Measurements from ENCODE around the gene CNGB1.

Gene CNGB1

GRCh38 chr16:57959121-57959520 lies 11.8 kb downstream of the CNGB1 start:
- FAIRE-seq (no peak), DNase-seq (ENCODE audit: insufficient read length, low spot score) (no peak)
- no peak for TF ChIP-seq CTCF (IDR thresholded peaks at IDR 0.05; ENCODE audit: insufficient read depth, missing control alignments)

DNA sequence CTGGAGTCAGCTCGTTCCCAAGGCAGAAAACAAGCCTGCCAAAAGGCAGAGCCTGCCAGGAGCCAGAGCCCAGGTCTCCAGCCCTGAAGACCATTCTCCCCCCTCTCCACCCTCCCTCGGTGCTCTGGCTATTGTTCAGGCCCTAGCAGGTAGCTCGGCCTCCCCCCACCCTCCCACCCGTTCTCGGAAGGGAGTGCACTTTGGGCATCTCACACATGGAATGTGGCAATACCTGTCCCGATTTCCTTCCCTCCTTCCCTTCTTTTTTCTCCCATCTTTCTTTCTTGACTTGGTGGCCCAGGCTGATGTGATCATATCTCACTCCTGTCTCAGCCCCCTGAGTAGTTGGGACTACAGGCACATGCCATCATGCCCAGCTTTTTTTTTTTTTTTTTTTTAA lies 12.4 kb downstream of the CNGB1 start:
- TF ChIP-seq CTCF (IDR thresholded peaks at IDR 0.05; ENCODE audit: insufficient read depth, missing control alignments) = no peak
- FAIRE-seq = no peak
- DNase-seq (ENCODE audit: insufficient read length, low spot score) = no peak

- TF ChIP-seq CTCF (IDR thresholded peaks at IDR 0.05; ENCODE audit: insufficient read depth, missing control alignments) = no peak
- DNase-seq (ENCODE audit: insufficient read length, low spot score) (no peak), FAIRE-seq (no peak)
Observed at GRCh38 chr16:57957673-57958392, 13.1 kb downstream of the CNGB1 start.

- FAIRE-seq (no peak), DNase-seq (ENCODE audit: insufficient read length, low spot score) (no peak)
- TF ChIP-seq CTCF (IDR thresholded peaks at IDR 0.05; ENCODE audit: insufficient read depth, missing control alignments) = no peak
Observed at GRCh38 chr16:57956924-57957672, 13.8 kb downstream of the CNGB1 start.

- DNase-seq (ENCODE audit: insufficient read length, low spot score) (no peak), FAIRE-seq (no peak)
- TF ChIP-seq CTCF (IDR thresholded peaks at IDR 0.05; ENCODE audit: insufficient read depth, missing control alignments) = no peak
Observed at GRCh38 chr16:57956270-57956808, 14.6 kb downstream of the CNGB1 start.

GRCh38 chr16:57955572-57956188 lies 15.2 kb downstream of the CNGB1 start:
- FAIRE-seq (no peak), DNase-seq (ENCODE audit: insufficient read length, low spot score) (no peak)

More at GRCh38 chr16:57955572-57956188, 15.2 kb downstream of the CNGB1 start:
- no peak for TF ChIP-seq CTCF (IDR thresholded peaks at IDR 0.05; ENCODE audit: insufficient read depth, missing control alignments)

Measured in D721Med (cell line).